GM18909 (cell line): ENCODE results near the gene PKD1.

Experiments
- ATAC-seq: cut with Tn5 transposase; IDR thresholded peaks from one replicate; pipeline ENCODE4 v1.9.1; 2021; ENCODE audit warnings: mild to moderate bottlenecking; ENCODE audit not compliant: unreplicated experiment, poor library complexity

Gene PKD1

DNA sequence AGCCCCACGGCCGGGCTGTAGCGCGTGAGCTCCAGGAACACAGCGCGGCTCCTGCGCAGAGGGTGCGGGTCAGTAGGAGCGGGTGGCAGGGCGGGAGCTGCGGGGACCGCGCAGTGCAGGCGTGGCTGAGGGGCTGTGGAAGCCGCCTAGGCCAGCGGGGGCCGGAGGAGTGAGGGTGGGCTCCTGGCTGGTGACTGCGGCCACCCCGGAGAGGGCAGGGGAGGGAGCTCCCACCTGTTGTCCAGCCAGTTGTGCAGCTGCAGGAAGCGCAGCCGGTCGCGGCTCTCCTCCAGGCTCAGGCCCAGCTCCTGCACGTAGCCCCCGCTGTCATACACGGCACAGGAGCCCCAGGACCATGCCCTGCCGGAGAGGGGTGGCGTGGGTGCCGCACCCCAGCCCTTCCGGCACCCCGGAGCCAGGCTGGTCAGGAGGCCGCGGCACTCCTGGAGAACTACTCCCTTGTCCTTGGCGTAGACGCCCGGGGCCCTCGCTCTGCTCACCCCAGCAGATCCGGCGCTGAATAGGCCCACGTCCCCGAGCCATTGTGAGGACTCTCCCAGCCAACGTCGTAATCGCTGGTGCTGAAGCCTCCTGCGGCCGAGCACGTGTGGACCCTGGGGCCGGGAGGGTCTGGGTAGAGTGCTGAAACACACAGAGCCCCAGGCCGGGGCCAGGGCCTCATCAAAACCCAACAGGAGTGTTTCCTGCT is 44.0 kb downstream of the PKD1 start:
- ATAC-seq: no peak

DNA sequence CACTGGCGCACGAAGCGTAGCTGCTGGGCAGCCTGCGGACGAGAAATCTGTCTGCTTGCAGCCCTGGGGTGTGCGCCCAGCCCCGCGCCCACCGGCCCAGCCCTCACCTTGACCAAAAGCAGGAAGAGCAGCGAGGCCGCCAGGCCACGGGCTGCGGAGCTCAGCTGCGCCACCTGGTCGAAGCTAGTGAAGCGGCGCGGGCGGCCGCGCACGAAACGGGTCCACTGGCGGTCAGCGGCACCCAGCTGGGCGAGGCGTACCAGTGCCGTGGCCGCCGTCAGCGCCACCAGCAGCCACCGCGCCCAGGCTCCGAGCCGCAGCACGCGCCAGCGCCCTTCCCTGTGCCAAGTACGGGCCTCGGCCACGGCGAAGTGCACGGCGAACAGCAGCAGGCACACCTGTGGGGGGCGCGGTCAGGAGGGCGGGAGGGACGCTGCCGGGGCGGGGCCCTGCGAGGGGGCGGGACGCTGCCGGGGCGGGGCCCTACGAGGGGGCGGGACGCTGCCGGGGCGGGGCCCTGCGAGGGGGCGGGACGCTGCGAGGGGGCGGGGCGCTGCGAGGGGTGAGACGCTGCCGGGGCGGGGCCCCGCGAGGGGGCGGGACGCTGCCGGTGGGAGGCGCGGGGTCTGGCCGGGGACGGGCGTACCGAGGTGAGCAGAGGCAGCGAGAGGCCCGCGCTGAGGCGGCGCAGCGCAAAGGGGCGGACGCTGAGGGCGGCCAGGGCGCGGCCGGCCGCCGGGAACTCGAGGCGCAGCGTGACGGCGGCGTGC is 44.7 kb downstream of the PKD1 start:
- no peak for ATAC-seq

DNA sequence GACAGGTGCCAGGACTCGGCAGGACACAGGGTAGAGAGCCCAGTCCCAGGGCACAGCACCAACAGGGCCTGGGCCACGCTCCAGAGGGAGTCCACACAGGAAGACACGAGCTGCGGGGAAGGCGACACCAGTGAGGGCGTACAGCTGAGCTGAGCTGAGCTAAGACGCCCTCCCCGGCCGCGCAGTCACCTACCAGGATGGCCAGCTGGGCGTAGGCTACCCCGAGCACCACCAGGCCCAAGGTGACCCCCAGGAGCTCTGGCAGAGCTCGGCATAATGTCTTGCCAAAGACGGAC is 45.3 kb downstream of the PKD1 start:
- no peak for ATAC-seq

DNA sequence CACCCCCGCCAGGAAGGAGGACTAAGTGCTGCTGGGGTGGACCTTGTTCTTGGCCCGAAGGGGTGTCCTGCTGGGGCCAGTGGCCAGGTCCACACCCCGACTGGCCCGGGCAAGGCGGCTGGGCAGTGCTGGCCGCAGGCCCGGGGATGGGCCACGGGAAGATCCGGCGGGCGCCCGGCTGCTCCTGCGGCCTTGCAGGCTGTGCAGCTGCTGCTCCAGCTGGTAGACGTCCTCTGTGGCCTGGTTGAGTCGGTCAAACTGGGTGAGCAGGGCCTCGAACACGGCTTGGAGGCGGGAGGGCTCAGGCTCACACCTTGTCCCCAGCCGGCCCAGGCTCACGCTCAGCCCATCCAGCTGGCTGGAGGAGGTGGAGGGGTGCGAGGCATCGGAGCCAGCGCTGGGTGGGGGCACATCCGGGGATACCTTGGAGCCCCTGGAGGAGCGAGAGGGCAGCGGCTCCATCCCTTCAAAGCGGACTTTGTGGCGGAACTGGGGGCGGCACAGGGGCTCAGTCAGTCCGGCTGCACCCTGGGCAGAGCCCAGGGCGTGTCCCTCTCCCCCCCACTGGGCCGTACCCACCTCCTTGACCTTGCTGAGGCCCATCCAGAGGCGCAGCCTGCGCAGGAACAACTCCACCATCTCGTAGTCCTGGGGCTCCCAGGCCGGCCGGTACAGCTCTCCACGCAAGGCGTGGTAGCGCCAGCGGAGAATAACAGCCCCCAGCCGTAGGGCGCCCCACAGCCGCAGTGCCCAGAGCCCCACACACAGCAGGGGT is 45.8 kb downstream of the PKD1 start:
- ATAC-seq: no peak

DNA sequence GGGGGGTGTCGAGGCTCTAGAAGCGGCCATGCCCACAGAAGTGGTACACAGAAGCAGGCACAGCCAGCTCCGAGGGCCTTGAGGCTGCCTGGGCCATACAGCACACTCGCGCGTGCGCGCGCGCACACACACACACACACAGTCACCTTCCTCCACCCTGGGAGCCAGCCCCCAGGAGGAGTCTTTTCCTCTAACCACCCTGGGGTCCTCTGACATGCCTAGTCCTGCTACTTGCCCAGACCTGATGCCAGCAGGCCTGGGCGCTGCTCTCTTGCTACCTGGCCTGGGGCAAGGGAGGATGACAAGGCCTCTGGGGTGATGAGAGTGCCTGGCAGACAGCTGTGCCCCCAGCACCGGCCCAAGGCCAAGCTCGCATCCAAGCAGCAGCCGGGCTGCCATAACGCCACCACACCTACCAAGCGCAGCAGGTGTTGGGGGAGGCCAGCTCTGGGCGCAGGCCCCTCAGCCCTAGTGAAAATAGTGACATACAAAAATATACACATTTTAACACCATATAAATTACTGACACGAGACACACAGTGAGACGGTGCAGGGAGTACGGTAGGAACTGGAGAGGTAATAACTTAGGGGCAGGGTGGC is 46.8 kb downstream of the PKD1 start:
- no peak for ATAC-seq

DNA sequence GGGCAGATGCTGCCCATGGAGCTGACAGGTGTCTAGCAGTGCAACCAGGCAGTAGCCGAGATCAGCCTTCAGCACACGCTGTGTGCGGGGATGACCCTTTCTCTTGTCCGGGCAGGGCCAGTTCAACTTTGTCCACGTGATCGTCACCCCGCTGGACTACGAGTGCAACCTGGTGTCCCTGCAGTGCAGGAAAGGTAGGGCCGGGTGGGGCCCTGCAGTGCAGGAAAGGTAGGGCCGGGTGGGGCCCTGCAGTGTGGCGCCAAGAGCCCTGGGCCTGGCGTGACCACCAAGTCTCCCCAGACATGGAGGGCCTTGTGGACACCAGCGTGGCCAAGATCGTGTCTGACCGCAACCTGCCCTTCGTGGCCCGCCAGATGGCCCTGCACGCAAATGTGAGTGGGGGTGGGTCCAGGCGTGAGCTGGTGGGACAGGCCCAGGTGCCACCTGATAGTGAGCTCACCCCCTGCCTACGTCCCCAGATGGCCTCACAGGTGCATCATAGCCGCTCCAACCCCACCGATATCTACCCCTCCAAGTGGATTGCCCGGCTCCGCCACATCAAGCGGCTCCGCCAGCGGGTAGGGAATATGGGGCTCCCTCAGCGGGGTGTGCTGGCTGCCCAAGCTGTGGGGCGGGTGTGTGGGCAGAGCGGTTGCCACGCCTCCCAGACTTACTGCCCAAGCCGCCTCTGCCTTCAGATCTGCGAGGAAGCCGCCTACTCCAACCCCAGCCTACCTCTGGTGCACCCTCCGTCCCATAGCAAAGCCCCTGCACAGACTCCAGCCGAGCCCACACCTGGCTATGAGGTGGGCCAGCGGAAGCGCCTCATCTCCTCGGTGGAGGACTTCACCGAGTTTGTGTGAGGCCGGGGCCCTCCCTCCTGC is 47.7 kb downstream of the PKD1 start:
- no peak for ATAC-seq

DNA sequence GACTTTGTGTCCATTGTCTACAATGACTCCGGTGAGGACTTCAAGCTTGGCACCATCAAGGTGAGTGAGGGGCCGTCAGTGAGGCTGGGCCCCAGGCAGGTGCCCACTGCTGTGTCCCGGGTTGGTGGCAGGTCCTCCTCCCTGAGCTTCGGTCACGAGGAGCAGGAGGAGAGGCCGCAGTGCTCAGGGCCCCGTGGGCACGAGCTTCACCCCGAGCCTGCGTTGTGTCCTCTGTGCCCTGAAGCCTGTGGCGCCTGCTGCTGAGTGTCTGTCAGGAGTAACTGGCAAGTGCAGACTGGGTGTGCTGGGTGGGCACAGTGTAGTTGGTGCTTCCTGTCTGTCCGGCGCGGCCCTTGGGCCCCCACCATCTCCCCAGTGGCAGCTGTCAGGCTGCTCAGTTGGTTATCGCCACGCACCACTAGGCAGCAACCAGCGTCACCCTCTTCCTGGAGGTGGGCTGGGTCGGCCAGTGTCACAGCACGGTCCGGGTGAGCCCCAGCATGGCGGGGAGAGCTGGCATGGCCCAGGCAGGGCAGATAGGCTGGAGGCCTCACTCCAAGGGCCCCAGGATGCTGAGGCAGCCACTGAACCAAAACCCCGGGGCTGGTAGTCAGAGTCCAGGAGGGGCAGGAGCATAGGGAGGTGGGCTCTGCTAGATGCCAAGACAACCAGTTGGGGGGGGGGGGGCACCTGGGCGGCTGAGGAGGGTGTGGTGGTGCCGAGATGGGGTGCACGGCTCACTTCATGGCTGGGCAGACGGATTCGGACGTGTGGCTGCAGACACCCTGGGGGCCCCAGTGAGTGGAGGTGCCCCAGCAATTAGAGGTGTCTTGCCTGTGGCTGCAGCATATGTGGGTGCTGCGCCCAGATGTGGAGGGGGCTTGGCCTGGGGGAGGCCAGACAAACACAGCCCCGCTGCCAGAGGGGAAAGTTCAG is 48.6 kb downstream of the PKD1 start:
- ATAC-seq: no peak

DNA sequence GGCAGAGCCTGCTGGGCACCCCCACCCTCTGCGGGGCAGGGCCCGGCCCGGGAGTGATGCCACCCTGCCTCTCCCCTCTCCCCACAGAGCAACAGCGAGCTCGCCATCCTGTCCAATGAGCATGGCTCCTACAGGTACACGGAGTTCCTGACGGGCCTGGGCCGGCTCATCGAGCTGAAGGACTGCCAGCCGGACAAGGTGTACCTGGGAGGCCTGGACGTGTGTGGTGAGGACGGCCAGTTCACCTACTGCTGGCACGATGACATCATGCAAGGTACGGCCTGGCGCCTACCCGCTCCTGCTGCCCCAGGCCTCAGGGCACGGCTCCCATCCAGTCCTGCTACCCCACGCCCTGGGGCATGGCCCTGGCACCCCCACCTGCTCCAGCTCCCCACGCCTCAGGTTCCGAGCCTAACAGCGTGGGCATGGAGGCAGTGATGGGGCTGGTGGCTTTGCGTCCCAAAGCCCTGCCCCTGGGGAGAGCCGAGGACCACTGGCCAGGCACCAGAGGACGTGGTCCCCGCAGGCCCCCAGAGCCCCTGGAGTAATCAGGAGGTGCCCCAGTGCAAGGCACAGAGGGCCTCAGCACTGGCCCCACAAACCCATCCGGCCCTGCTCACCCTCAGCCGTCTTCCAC is 49.5 kb downstream of the PKD1 start:
- no peak for ATAC-seq

DNA sequence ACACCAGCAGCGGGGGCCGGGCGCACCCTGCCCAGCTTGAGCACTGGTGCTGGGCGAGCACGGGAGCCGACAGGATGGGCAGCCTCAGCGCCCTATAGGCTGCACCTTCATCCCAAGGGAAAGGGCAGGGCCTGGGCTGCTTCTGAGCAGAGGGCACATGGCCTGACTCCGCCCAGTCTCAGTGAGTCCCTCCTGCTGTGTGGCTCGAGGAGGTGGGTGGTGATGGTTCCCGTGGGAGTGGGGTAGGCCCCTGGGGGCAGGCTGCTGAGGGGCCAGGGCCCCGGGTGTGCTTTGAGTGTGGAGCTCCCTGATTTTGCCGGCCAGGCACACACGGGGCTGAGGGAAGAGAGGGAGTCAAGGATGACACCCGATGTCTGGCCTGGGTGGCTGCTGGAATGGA is 50.0 kb downstream of the PKD1 start:
- no peak for ATAC-seq

DNA sequence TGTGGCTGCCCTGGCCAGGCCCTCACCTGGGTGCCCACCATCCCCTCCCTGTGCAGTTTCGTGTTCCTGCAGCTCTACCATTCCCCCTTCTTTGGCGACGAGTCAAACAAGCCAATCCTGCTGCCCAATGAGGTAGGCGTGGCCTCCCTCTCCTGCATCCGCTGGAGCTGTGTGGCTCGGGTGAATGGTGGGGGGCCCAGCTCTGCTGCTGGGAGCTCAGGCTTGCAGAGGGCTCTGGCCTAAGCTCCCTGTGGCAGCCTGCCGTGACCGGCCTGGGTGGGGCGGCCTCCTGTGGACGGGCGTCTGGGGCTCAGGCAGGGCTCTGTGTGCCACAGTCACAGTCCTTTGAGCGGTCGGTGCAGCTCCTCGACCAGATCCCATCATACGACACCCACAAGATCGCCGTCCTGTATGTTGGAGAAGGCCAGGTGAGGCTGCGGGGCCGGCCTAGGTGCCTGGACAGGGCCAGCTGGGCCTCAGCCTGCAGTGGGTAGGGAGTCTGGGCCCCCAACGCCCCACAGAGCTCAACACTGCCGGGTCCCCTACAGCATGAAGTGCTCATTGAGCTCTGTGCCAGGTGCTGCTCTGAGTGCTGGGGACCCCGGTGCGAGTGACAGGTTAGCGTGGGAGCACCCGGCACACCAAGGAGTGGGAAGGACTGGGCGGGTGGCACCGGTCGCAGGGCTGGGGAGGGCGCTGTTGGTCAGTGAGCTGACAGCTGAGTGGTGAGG is 50.6 kb downstream of the PKD1 start:
- no peak for ATAC-seq

DNA sequence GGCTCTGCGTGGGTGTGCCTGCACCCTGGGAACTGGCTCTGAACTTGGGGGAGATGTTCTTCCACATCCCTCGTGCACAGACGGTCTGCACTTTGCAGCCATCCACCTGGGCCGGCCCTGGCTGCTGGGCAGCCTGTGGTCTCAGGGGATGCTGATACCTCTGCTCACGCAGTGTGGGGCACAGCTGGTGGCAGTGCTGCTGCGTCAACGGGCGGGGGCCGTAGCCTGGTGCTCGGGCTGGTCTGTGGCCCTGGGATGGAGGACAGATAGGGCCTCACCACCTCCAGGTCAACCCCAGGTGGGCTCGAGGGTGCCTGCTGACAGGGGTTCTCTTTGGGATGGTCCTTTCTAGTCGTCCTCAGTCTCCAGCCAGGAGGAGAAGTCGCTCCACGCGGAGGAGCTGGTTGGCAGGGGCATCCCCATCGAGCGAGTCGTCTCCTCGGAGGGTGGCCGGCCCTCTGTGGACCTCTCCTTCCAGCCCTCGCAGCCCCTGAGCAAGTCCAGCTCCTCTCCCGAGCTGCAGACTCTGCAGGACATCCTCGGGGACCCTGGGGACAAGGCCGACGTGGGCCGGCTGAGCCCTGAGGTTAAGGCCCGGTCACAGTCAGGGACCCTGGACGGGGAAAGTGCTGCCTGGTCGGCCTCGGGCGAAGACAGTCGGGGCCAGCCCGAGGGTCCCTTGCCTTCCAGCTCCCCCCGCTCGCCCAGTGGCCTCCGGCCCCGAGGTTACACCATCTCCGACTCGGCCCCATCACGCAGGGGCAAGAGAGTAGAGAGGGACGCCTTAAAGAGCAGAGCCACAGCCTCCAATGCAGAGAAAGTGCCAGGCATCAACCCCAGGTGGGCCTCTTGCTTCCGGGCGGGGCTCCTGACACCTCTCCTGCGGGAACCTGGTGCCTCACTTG is 51.6 kb downstream of the PKD1 start:
- ATAC-seq: no peak

DNA sequence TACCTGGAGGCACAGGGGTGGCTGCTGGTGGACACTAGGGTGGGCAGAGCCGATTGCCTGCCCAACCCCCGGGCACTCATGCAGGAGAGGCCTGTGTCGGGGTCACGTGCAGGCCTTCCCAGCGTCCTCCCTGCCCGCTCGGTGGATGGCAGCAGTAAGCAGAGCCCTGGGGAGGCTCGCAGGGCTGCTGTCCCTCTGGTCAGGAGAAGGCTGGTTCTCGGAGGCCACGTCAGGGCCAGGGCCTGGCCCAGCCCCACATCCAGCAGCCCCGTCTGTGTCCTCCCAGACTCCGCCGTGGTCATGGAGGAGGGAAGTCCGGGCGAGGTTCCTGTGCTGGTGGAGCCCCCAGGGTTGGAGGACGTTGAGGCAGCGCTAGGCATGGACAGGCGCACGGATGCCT is 52.3 kb downstream of the PKD1 start:
- ATAC-seq: no peak

DNA sequence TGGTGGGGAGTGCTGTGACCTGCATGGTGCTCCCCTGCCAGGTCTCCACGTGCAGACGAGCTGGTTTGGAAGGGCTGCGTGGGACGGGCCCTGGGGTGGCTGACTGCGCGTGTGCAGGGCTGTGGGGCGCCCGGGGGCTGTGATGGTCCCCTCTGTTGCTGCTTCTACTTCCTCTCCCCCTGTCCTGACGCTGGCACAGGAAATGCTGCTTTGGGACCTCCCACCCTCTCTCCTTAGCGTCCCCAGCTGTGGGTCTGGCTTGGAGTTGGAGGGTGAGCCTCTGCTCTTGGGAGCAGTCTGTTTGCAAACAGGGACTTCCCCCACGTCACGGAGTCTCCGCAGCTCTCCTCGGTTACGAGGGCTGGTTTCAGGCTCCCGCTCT is 52.7 kb downstream of the PKD1 start:
- no peak for ATAC-seq

DNA sequence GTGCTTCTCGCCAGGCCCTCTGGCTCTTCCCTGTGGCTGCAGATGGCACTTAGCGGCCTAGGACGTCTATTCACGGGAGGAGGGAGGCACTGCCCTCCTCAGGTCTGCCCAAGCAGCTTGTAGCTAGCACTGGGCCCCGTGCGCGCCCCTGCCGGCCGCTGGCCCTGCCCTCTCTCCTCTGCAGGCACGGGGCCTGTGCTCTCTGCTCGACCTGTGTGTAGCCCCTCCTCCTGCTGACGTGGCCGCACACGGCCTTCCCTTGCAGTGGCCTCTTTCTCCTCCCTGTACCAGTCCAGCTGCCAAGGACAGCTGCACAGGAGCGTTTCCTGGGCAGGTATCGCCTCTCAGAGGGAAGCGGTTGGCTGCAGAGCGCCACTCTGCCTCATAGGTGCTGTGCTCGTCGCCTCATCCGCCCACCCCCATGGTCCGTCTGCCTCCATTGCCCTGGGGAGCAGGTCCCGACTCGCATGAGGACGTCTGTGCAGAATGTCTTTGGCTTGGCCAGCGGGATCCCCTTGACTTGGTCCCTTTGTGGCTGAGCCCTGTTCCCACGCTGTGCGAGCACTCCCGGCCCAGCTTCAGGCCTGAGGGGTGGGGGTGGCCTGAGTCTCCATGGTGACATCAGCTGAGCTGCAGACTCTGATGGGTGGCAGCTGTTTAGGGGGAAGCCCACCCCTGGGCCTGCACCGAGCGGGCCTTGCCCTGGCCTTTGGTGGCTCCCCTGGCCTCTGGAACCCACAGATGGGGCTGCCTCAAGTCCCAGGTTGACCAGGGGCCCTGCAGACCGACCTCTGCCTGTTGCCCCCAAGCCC is 53.3 kb downstream of the PKD1 start:
- no peak for ATAC-seq

DNA sequence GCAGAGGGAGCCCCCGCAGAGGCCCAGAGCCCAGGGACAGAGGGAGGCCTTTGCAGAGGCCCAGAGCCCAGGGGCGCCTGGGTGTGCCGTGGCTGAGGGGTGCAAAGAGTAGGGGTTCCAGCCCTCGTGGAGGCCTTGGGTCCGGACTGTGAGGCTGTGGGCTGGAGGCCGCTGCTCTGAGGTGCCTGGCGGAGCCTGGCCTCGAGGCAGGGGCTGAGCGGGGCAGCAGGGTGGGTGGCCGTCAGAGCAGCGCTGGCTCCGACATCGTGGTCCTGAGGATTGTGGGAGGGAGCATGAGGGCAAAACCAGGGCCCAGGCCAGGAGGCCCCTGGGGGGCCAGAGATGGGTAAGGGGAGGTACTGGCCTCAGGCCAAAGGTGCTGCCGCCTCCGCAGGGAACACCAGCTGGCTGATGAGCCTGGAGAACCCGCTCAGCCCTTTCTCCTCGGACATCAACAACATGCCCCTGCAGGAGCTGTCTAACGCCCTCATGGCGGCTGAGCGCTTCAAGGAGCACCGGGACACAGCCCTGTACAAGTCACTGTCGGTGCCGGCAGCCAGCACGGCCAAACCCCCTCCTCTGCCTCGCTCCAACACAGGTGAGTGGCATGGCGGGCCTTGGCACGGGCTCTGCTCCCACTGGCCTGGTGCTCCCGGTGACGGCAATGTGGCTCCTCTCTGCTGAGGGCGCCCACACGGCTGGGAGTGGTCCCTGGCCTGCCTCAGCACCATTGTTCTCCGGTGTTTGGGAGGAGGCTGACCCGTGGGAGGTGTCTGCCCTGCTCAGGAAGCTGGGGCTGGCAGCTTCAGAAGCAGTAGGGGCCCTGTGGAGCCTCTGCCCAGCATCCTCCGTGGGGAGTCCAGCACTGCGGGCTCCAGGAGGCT is 54.3 kb downstream of the PKD1 start:
- no peak for ATAC-seq
